ENCODE measurements around the gene CCDC183.

DNA sequence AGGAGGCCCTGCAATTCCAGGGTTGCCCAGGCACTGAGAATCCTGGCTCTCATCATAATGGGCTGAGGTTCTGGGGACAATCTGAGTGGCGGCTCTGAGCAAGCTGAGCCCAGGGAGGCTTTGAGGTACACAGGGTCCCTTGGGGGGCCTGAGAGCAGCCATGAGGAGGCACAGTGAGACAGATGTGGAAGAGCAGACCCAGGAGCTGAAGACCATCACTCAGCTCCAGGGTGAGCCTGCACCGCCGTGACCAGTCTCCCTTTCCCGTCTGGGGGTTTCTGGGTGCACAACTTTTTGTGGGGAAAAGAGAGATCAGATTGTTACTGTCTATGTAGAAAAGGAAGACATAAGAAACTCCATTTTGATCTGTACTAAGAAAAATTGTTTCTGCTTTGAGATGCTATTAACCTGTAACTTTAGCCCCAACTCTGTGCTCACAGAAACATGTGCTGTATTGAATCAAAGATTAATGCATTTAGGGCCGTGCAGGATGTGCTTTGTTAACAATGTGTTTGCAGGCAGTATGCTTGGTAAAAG lies at the start of gene CCDC183:
- TF ChIP-seq, protein P1, sequence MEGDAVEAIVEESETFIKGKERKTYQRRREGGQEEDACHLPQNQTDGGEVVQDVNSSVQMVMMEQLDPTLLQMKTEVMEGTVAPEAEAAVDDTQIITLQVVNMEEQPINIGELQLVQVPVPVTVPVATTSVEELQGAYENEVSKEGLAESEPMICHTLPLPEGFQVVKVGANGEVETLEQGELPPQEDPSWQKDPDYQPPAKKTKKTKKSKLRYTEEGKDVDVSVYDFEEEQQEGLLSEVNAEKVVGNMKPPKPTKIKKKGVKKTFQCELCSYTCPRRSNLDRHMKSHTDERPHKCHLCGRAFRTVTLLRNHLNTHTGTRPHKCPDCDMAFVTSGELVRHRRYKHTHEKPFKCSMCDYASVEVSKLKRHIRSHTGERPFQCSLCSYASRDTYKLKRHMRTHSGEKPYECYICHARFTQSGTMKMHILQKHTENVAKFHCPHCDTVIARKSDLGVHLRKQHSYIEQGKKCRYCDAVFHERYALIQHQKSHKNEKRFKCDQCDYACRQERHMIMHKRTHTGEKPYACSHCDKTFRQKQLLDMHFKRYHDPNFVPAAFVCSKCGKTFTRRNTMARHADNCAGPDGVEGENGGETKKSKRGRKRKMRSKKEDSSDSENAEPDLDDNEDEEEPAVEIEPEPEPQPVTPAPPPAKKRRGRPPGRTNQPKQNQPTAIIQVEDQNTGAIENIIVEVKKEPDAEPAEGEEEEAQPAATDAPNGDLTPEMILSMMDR (IDR thresholded peaks at IDR 0.05) = no peak
- no peak for TF ChIP-seq POLR2A (IDR thresholded peaks at IDR 0.05)

Measured in uterus (tissue), 2 donors.